ENCODE results near the gene FAM53B.

Gene FAM53B

DNA sequence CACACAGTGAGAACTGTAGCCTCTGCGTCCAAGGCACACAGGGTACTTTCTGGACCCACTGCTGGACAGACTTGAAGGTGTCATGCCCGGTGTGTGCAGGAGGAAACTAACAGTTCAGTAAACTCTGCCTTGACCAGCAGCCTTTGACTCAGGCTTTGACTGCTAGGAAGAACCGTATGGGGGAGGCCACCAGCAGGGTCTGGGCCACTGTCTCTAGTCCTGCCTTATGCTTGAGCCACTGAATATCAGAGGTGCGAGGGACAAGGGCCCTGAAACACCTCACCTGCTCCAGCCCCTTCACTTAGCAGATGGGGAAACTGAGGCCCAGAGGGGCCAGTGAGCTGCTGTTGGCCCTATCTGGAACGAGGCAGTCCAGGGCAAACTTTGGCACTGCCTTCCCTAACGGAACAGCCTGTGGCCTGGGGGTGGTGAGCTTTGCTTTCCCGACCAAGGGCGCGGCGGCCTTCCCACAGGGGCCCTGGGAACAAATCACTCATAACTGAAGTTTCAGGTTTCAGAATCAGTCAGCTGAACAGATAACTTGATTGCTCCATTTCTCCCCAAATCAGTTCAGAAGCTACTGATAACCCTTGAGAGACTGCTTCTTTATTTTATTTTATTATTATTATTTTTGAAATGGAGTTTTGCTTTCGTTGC, 130.0 kb downstream of the FAM53B start:
- TF ChIP-seq, protein P1, sequence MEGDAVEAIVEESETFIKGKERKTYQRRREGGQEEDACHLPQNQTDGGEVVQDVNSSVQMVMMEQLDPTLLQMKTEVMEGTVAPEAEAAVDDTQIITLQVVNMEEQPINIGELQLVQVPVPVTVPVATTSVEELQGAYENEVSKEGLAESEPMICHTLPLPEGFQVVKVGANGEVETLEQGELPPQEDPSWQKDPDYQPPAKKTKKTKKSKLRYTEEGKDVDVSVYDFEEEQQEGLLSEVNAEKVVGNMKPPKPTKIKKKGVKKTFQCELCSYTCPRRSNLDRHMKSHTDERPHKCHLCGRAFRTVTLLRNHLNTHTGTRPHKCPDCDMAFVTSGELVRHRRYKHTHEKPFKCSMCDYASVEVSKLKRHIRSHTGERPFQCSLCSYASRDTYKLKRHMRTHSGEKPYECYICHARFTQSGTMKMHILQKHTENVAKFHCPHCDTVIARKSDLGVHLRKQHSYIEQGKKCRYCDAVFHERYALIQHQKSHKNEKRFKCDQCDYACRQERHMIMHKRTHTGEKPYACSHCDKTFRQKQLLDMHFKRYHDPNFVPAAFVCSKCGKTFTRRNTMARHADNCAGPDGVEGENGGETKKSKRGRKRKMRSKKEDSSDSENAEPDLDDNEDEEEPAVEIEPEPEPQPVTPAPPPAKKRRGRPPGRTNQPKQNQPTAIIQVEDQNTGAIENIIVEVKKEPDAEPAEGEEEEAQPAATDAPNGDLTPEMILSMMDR (IDR thresholded peaks at IDR 0.05): no peak

DNA sequence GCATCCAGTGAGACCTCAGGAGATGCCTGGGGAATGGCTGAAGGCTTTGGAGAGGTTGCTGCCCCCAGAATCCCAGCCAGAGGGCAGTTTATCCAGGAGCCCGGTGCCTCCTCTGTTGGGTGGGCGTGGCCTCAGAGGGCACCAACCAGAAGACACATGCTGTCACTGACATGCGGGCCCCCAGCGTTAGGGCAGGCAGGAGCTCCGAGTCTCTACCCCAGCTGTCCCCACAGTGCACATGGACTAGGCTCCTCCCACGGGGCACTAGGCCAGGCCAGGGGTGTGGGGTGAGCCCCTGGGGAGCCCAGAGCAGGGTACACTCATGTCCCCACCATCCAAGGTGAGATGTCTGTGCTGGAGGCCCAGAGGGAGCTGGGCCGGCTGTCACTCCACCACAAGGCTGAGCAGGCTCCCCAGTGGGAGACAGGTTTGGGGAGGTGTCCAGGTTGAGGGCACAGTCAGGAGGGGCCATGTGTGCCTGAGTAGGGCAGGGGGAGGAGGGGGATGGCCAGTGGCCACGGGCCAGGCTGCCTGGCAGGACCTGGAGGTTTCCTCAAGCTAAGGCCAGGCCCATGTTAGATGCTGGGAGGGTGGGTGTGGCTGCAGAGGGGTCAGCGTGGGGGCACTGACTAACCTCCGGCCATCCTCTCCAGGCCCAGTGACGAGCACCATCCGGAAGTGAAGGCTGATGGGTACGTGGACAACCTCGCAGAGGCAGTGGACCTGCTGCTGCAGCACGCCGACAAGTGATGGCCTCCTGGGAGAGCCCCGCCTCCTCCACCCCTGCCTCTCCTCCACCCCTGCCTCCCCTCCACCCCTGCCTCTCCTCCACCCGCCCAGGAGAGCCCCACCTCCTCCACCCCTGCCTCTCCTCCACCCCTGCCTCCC, 131.3 kb downstream of the FAM53B start:
- TF ChIP-seq, protein P1 (IDR thresholded peaks at IDR 0.05): no peak

DNA sequence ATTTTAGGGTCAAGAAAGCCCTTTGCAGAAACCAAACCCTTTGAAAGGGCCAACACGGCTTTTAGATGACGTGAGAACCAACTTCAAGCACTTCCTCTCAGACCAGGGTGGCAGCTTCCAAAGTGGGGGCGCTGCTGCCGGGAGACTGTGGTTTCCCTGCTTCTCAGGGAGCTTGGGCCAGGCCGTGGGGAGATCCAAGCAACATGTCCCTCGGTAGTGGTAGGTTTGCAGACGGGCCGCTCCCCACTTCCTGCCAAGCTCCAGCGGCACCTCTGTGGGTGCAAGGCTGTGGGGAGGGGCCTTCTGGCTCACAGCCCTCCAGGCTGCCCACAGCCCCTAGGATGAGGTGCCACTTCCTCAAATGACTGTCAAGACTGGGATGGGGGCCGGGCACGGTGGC, 132.4 kb downstream of the FAM53B start:
- TF ChIP-seq, protein P1 (IDR thresholded peaks at IDR 0.05): no peak

DNA sequence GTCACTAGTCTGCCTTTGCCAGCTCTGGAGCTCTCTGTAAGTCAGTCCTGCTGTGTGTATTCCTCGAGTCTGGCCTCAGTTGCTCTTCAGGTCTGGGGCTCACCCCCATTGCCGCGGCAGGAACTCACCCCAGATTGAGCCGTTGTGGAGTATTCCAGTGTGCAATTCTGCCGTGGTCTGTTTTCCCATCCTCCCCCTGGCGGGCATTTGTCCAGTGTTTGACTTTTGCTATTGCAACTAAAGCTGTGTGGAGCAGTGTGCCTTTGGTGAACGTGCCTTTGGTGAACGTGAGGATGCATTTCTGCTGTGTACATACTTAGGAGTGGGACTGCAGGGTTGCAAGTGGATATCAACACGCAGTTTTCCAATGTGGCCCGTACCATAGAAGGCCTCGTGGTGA, 134.5 kb downstream of the FAM53B start:
- TF ChIP-seq, protein P1 (IDR thresholded peaks at IDR 0.05): no peak

DNA sequence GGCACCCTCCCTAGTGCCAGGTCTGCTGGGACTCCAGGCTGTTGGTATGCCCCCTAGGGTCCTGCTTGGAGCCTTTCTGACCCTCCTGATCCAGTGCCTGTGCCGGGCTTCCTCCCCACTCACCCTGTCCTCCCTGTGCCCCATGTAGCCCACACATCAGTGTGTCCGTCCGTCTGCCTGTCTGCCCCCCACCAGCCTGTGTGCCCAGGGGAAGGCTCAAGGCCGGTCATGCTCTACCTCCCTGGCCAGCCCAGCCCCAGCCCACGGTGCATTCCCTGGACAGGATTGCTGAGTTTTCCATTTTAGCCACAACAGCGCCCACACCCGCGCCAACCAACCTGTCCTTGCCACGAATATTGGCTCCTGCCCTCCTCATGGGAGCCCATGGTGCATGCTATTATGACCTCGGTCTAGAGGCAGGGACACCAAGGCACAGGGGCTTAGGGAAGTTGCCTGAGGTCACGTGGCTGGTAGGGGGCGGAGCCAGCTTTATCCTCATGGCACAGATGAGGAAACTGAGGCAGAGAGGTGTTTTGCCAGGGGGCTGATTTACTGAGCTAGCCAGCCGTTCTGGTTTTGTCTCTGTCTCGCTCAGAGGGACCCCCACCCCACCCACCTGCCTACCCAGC, 136.0 kb downstream of the FAM53B start:
- TF ChIP-seq, protein P1 (IDR thresholded peaks at IDR 0.05): no peak

DNA sequence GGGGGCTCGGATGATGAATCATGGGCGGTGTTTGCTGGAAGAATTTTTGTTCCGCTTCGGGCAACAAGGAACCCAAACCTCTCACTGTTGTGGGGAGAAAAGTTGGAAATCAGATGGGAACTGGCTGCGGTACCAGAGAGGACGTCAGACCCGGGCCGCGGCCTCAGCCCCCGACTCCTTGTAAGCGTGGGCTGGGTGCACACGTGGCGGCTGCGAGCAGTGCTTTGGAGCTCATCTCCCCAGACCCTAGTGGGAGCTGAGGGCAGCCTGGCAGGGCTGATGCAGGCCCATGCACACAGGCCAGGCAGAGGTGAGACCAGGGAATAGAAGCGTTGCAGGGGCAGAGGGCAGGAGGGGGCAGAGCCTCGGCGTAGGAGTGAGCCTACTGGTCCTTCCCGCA, 136.5 kb downstream of the FAM53B start:
- TF ChIP-seq, protein P1 (IDR thresholded peaks at IDR 0.05): no peak

DNA sequence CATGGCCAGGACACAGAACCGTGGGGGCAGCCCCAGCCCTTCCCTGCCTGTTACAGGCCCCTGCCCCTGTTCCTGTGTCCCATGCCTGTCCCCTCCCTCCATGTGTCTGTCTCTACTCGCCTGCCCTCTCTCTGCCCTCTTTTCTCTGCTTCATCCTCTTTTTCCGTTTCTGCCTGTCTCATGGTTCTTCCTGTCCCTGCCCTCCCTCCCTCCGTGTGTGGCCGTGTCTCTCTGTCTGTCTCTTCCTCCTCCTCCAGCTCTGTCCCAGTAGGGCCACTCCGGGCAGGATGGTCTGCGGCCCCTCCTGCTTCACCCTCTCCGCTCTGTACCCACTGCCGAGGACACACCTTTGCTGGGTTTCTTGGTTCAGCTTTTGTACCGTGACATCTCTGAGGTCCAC, 137.4 kb downstream of the FAM53B start:
- TF ChIP-seq, protein P1 (IDR thresholded peaks at IDR 0.05): no peak
